Nephron progenitor cell (in vitro differentiated cells): ENCODE measurements around the gene STT3B.
A peak's percentile ranks its signal among the peaks of the same experiment; 100 is the strongest.

ENCODE experiments used
- DNase-seq: peaks from one replicate; pipeline ENCODE4 v3.0.0; 2021
- H3K27ac Mint-ChIP-seq: 2 replicates; pipeline ENCODE4 v1.8.0; 2021; ENCODE audit warnings: mild to moderate bottlenecking, moderate library complexity, mixed read lengths
- H3K27me3 Mint-ChIP-seq: 2 replicates; pipeline ENCODE4 v1.8.0; 2021; ENCODE audit warnings: mild to moderate bottlenecking, low read depth, mixed read lengths; ENCODE audit not compliant: poor library complexity
- H3K36me3 Mint-ChIP-seq: 2 replicates; pipeline ENCODE4 v1.8.0; 2021; ENCODE audit warnings: low read depth, mixed read lengths
- H3K4me1 Mint-ChIP-seq: 2 replicates; pipeline ENCODE4 v1.8.0; 2021; ENCODE audit warnings: mixed read lengths
- H3K4me3 Mint-ChIP-seq: 2 replicates; pipeline ENCODE4 v1.8.0; 2021; ENCODE audit warnings: mild to moderate bottlenecking, moderate library complexity, mixed read lengths
- H3K9me3 Mint-ChIP-seq: 2 replicates; pipeline ENCODE4 v1.8.0; 2021; ENCODE audit warnings: mild to moderate bottlenecking, moderate library complexity, mixed read lengths
- TF ChIP-seq, protein P1 (sequence below): fragments of 200-600 bp; sonication (generic); IDR thresholded peaks from 2 replicates; pipeline ENCODE4 v1.5.0; 2021; ENCODE audit warnings: antibody characterized with exemption

STT3B gene

GRCh38 chr3:31490502-31490901 is 42.2 kb upstream of the STT3B start:
- peaks cover 5% of the 10 kb centered on the region for H3K4me1 Mint-ChIP-seq
- no peak overlapping the region for H3K27ac Mint-ChIP-seq
- H3K27me3 Mint-ChIP-seq: no peaks in the 10 kb centered on the region
- no peak for DNase-seq
- H3K36me3 Mint-ChIP-seq: no peaks in the 10 kb centered on the region
- peaks cover 15% of the 10 kb centered on the region for H3K9me3 Mint-ChIP-seq
- no peak overlapping the region for H3K4me3 Mint-ChIP-seq
- TF ChIP-seq, protein P1, sequence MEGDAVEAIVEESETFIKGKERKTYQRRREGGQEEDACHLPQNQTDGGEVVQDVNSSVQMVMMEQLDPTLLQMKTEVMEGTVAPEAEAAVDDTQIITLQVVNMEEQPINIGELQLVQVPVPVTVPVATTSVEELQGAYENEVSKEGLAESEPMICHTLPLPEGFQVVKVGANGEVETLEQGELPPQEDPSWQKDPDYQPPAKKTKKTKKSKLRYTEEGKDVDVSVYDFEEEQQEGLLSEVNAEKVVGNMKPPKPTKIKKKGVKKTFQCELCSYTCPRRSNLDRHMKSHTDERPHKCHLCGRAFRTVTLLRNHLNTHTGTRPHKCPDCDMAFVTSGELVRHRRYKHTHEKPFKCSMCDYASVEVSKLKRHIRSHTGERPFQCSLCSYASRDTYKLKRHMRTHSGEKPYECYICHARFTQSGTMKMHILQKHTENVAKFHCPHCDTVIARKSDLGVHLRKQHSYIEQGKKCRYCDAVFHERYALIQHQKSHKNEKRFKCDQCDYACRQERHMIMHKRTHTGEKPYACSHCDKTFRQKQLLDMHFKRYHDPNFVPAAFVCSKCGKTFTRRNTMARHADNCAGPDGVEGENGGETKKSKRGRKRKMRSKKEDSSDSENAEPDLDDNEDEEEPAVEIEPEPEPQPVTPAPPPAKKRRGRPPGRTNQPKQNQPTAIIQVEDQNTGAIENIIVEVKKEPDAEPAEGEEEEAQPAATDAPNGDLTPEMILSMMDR: no peak

DNA sequence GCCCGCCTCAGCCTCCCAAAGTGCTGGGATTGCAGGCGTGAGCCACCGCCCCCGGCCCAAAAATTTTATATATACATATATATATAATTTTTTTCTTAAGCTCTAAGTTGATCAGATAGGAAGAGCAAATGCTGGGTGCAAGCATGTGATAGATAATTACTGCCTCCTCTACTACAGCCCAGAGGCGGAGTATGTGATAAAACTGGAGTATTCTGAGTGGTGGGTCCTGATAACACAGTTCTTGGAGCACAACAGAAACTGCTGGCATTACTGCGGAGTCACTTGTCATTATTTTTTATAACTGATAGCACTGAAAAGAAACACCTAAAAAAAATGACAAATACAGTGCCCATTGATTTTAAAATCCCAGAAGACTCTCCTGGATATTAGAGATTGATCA is 41.1 kb upstream of the STT3B start:
- Mint-ChIP-seq H3K4me1 (peaks cover 8% of the 10 kb centered on the region), H3K9me3 (peaks cover 15% of the 10 kb centered on the region), H3K4me3 (no peak overlapping the region), H3K27me3 (no peaks in the 10 kb centered on the region), H3K36me3 (no peaks in the 10 kb centered on the region), H3K27ac (no peak overlapping the region)
- no peak for DNase-seq
- TF ChIP-seq, protein P1: no peak

GRCh38 chr3:31493149-31493548 is 39.6 kb upstream of the STT3B start:
- Mint-ChIP-seq H3K9me3 (peaks cover 15% of the 10 kb centered on the region), H3K27ac (no peak overlapping the region), H3K4me1 (peaks cover 9% of the 10 kb centered on the region), H3K36me3 (no peaks in the 10 kb centered on the region), H3K4me3 (no peak overlapping the region), H3K27me3 (no peaks in the 10 kb centered on the region)
- TF ChIP-seq, protein P1: no peak
- no peak for DNase-seq

GRCh38 chr3:31495971-31496665 is 36.6 kb upstream of the STT3B start:
- H3K36me3 Mint-ChIP-seq: no peaks in the 10 kb centered on the region
- H3K27me3 Mint-ChIP-seq: no peaks in the 10 kb centered on the region
- H3K9me3 Mint-ChIP-seq: peaks cover 6% of the 10 kb centered on the region
- no peak for DNase-seq
- peaks cover 9% of the 10 kb centered on the region for H3K4me1 Mint-ChIP-seq
- TF ChIP-seq, protein P1: no peak
- no peak overlapping the region for H3K4me3 Mint-ChIP-seq
- peak overlapping the region; percentile 28 for H3K27ac Mint-ChIP-seq

DNA sequence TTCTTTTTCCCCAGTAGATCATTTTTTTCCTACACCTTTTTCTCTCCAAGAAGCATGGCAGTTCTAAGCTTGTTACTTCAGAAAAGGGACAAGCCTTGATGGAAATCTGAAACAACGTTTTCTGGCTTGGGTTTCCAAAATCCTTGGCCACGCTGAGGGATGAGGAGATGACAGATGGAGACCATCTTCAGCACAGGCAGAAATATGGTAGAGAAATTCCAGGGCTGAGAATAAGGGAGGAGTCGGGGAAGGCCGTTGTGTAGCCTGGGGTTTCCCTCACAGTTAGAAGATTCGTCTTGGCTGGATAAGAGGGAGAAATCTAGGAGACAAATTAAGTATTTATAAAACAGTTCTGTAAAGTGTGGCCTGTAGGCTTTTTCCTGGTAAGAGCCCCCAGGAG is 33.9 kb upstream of the STT3B start:
- no peak for DNase-seq
- Mint-ChIP-seq H3K9me3 (no peaks in the 10 kb centered on the region), H3K4me1 (peaks cover 9% of the 10 kb centered on the region), H3K27ac (no peak overlapping the region), H3K27me3 (no peaks in the 10 kb centered on the region), H3K36me3 (no peaks in the 10 kb centered on the region), H3K4me3 (no peak overlapping the region)
- TF ChIP-seq, protein P1: no peak

GRCh38 chr3:31499281-31499680 is 33.4 kb upstream of the STT3B start:
- peaks cover 9% of the 10 kb centered on the region for H3K4me1 Mint-ChIP-seq
- TF ChIP-seq, protein P1: no peak
- no peaks in the 10 kb centered on the region for H3K9me3 Mint-ChIP-seq
- DNase-seq: no peak
- H3K27me3 Mint-ChIP-seq: no peaks in the 10 kb centered on the region
- H3K4me3 Mint-ChIP-seq: no peak overlapping the region
- no peaks in the 10 kb centered on the region for H3K36me3 Mint-ChIP-seq
- no peak overlapping the region for H3K27ac Mint-ChIP-seq
